Measurements from ENCODE around the gene IRAG1. TPM values are rescaled to one million over a fixed set of nuclear protein-coding genes. Genes with fewer than 3 reads are reported as not detected.

Gene IRAG1
- total RNA-seq, 4 donors from 2014 or later, result 21.2 to 240 (median 107) TPM

DNA sequence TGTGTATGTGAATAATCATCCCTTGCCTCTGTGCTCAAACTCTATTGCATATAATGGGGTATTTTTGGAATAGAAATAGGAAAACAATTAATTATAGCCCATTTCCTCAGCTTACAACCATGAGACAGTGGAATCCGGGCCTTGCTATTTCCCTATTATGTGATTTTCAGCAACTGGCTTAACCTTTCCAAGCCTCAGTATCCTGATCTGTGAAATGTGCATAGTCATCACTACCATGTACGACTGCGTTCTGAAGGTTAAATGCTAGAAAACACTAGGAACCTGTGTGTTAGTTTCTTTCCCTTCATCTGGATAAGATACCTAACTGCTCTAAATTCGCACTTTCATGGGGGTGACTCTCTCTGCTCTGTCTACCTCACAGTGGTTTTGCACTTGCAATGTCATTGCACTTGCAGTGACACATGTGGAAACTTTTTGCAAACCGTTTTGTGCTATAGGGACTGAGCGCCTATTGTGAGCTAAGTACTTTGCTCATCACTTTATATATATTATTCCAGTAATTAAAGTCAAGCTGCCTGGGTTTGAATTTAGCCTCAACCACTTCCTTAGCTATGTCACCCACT lies 48.3 kb downstream of the IRAG1 start:
- Histone ChIP-seq H3K36me3 (no peaks in the 10 kb centered on the region), H3K4me1 (peaks cover 0 to 3% of the 10 kb centered on the region in 2 donors), H3K9me3 (no peaks in the 10 kb centered on the region), H3K27me3 (no peaks in the 10 kb centered on the region), H3K4me3 (no peak overlapping the region), H3K27ac (peak overlapping the region; percentile 48 to 61)
- no peak for DNase-seq
- intact Hi-C loops (cut with DNase I; ENCODE audit: low total_unique reads), result no loop called here
- TF ChIP-seq, protein P1, sequence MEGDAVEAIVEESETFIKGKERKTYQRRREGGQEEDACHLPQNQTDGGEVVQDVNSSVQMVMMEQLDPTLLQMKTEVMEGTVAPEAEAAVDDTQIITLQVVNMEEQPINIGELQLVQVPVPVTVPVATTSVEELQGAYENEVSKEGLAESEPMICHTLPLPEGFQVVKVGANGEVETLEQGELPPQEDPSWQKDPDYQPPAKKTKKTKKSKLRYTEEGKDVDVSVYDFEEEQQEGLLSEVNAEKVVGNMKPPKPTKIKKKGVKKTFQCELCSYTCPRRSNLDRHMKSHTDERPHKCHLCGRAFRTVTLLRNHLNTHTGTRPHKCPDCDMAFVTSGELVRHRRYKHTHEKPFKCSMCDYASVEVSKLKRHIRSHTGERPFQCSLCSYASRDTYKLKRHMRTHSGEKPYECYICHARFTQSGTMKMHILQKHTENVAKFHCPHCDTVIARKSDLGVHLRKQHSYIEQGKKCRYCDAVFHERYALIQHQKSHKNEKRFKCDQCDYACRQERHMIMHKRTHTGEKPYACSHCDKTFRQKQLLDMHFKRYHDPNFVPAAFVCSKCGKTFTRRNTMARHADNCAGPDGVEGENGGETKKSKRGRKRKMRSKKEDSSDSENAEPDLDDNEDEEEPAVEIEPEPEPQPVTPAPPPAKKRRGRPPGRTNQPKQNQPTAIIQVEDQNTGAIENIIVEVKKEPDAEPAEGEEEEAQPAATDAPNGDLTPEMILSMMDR (IDR thresholded peaks at IDR 0.05), result no peak
- no peak for TF ChIP-seq POLR2A (IDR thresholded peaks at IDR 0.05)

Small RNA genes within 50 kb of the gene (small RNA-seq; reads per million reads assigned to genes)
- gene RF00019, result not detected

Other genes with a start within 250 kb of the IRAG1 start
- gene AMPD3, start 238.5 kb downstream of the IRAG1 start, total RNA-seq, result 1 to 10 TPM in 3 of 4 donors, not detected in 1; 1.2 to 6.4 (median 6.1) TPM
- gene RNF141, start 152.6 kb downstream of the IRAG1 start, total RNA-seq, result 10 to 100 TPM; 19.7 to 49.7 (median 25.2) TPM
- 100 to 1,000 TPM in 1 of 4 donors, 10 to 100 TPM in 3; 12.8 to 154 (median 44.0) TPM for gene LYVE1, start 125.1 kb downstream of the IRAG1 start, total RNA-seq
- 10 to 100 TPM; 22.0 to 48.6 (median 38.5) TPM for gene CTR9, start 57.5 kb upstream of the IRAG1 start, total RNA-seq
- 100 to 1,000 TPM; 286 to 726 (median 581) TPM for gene EIF4G2, start 115.2 kb upstream of the IRAG1 start, total RNA-seq
- 10 to 100 TPM; 24.6 to 82.7 (median 61.0) TPM for gene ZBED5, start 164.3 kb upstream of the IRAG1 start, total RNA-seq

Measured in uterus (tissue), 4 donors.